ENCODE results near the gene DBH. TPM values are rescaled to one million over a fixed set of nuclear protein-coding genes. Genes with fewer than 3 reads are reported as not detected.

The DBH gene
- total and polyA plus RNA-seq, 2 donors (not counting 3 experiments of a cell fraction or from before 2014, with no cell fraction given) = not detected

DNA sequence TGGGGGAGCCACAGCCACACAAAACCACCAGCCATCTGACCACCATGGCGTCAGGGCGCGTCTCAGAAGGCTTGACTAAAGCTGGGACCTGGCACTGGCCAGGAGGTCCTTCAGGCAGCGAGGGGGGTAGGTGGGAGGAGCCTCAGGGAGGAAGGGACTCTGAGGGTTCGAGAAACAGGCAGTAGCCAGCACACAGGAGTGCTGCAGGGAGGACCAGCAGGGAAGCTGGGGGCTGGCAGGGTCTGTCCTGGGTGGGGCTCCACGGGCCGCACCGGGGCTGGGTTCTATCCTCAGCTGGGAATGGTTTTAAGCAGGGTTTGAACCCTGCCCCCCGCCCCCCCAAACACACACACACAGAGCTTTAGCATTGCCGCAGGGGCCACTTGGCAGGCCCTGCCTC is 34.4 kb upstream of the DBH start:
- Histone ChIP-seq H3K36me3 (ENCODE audit: control insufficient read depth in 2 of 2, extremely low read depth in 1 of 2, insufficient read depth in 2 of 2, low read length in 2 of 2) (no peaks in the 10 kb centered on the region), H4K20me1 (replicated peaks; ENCODE audit: control insufficient read depth, extremely low read depth, insufficient read depth, low read length) (no peaks in the 10 kb centered on the region), H3K79me2 (ENCODE audit: control insufficient read depth, insufficient read depth, low read length) (no peaks in the 10 kb centered on the region), H3K27ac (ENCODE audit: insufficient read depth, low read depth, low read length) (no peak overlapping the region), H3K27me3 (ENCODE audit: control insufficient read depth in 2 of 2, insufficient read depth in 2 of 2, low read length in 2 of 2) (no peaks in the 10 kb centered on the region), H3K9me3 (replicated peaks; ENCODE audit: control insufficient read depth, insufficient read depth, low read length) (peaks cover 1% of the 10 kb centered on the region), H3K4me2 (ENCODE audit: insufficient read depth, low read length) (no peak overlapping the region), H2AFZ (ENCODE audit: low read depth, low read length) (no peak overlapping the region), H3K9ac (replicated peaks; ENCODE audit: extremely low read depth, insufficient read depth, low read length) (no peak overlapping the region), H3K4me1 (ENCODE audit: control insufficient read depth, extremely low read depth, insufficient read depth, low read length) (no peaks in the 10 kb centered on the region), H3K9me1 (replicated peaks; ENCODE audit: control insufficient read depth, extremely low read depth, insufficient read depth, low read length) (no peaks in the 10 kb centered on the region), H3K4me3 (replicated peaks in 1 of 3; ENCODE audit: insufficient read depth in 1 of 3, low read depth in 1 of 3, low read length in 3 of 3) (no peak overlapping the region)
- intact Hi-C loops (cut with micrococcal nuclease) (no loop called here), dilution Hi-C loops (cut with MboI; ENCODE audit: extremely low pct_ligation_motif_present, low sequenced_read_pairs) (no loop called here)
- BruUV-seq (replicated peaks) = no TSS peak
- FAIRE-seq = no peak
- TF ChIP-seq MYC (IDR thresholded peaks at IDR 0.05; ENCODE audit: low read depth, low read length) = no peak
- TF ChIP-seq, protein P1, sequence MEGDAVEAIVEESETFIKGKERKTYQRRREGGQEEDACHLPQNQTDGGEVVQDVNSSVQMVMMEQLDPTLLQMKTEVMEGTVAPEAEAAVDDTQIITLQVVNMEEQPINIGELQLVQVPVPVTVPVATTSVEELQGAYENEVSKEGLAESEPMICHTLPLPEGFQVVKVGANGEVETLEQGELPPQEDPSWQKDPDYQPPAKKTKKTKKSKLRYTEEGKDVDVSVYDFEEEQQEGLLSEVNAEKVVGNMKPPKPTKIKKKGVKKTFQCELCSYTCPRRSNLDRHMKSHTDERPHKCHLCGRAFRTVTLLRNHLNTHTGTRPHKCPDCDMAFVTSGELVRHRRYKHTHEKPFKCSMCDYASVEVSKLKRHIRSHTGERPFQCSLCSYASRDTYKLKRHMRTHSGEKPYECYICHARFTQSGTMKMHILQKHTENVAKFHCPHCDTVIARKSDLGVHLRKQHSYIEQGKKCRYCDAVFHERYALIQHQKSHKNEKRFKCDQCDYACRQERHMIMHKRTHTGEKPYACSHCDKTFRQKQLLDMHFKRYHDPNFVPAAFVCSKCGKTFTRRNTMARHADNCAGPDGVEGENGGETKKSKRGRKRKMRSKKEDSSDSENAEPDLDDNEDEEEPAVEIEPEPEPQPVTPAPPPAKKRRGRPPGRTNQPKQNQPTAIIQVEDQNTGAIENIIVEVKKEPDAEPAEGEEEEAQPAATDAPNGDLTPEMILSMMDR (IDR thresholded peaks at IDR 0.05; ENCODE audit: extremely low read depth in 1 of 2, insufficient read depth in 1 of 2, low read depth in 1 of 2, low read length in 2 of 2) = no peak
- no peak for TF ChIP-seq GATA2 (IDR thresholded peaks at IDR 0.05; ENCODE audit: insufficient read depth, insufficient read length, low read depth, low read length)
- no peak for TF ChIP-seq FOS (IDR thresholded peaks at IDR 0.05; ENCODE audit: borderline replicate concordance, insufficient read depth, low read length)
- TF ChIP-seq EZH2 (IDR thresholded peaks at IDR 0.05; ENCODE audit: borderline replicate concordance, low read depth, low read length, severe bottlenecking) = no peak
- no peak for TF ChIP-seq JUN (IDR thresholded peaks at IDR 0.05; ENCODE audit: borderline replicate concordance, insufficient read depth, insufficient read length, low read depth)
- TF ChIP-seq, protein P2, sequence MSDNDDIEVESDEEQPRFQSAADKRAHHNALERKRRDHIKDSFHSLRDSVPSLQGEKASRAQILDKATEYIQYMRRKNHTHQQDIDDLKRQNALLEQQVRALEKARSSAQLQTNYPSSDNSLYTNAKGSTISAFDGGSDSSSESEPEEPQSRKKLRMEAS (IDR thresholded peaks at IDR 0.05; ENCODE audit: insufficient read depth, insufficient read length) = no peak
- no peak for TF ChIP-seq POLR2A (IDR thresholded peaks at IDR 0.05; ENCODE audit: low read depth, low read length)
- TF ChIP-seq POLR2AphosphoS5 (IDR thresholded peaks at IDR 0.05; ENCODE audit: insufficient read depth, low read depth, low read length) = no peak
- ChIA-PET POLR2A (no interaction called here), CTCF (no interaction called here)
- no peak for DNase-seq (ENCODE audit: low read depth, low spot score)

All from endothelial cell of umbilical vein (primary cell).